ENCODE data around the gene TBCD.
"Not testable (repeated sequence)": the region's sequence is repeated elsewhere in the genome, so short reads cannot be mapped to it uniquely, and the experiment has no call there.

Gene TBCD

DNA sequence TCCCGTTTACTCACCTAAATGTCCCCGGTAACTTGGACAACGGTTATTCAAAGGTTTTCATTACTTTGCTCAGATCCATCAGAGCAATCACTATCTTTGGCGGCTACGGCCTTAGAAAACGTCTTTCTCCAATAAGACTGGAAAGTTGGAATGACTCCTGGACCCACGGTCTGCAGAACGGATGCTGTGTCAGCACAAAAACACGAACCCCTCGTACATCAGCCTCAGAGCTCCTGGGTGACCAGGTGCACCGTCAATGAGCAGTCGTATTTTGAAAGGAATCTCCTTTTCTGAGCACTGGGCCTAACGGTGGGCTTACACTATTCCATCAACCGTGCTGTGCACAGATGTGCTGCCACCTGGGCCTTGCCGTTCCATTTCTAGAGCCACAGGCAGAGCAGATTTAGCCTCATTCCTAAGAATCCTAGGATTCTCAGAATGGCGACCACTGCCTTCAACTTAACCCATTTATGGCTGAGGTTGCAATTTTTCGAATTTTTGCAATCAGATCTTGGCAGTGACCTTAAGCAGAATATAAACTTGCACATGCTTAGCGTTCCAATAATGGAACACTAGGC, 198.7 kb downstream of the TBCD start:
- TF ChIP-seq, protein P1, sequence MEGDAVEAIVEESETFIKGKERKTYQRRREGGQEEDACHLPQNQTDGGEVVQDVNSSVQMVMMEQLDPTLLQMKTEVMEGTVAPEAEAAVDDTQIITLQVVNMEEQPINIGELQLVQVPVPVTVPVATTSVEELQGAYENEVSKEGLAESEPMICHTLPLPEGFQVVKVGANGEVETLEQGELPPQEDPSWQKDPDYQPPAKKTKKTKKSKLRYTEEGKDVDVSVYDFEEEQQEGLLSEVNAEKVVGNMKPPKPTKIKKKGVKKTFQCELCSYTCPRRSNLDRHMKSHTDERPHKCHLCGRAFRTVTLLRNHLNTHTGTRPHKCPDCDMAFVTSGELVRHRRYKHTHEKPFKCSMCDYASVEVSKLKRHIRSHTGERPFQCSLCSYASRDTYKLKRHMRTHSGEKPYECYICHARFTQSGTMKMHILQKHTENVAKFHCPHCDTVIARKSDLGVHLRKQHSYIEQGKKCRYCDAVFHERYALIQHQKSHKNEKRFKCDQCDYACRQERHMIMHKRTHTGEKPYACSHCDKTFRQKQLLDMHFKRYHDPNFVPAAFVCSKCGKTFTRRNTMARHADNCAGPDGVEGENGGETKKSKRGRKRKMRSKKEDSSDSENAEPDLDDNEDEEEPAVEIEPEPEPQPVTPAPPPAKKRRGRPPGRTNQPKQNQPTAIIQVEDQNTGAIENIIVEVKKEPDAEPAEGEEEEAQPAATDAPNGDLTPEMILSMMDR (IDR thresholded peaks at IDR 0.05; ENCODE audit: low read depth, low read length) = no peak
- no peak for TF ChIP-seq MYC (IDR thresholded peaks at IDR 0.05; ENCODE audit: low read depth, low read length)
- TF ChIP-seq POLR2A (IDR thresholded peaks at IDR 0.05; ENCODE audit: extremely low read depth, insufficient read length) = no peak
- TF ChIP-seq, protein P2, sequence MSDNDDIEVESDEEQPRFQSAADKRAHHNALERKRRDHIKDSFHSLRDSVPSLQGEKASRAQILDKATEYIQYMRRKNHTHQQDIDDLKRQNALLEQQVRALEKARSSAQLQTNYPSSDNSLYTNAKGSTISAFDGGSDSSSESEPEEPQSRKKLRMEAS (IDR thresholded peaks at IDR 0.05; ENCODE audit: low read depth, low read length) = no peak
- DNase-seq (ENCODE audit: low read depth) = no peak
- H3K4me3 ChIP-seq (ENCODE audit: low read depth, low read length) = no peak overlapping the region

DNA sequence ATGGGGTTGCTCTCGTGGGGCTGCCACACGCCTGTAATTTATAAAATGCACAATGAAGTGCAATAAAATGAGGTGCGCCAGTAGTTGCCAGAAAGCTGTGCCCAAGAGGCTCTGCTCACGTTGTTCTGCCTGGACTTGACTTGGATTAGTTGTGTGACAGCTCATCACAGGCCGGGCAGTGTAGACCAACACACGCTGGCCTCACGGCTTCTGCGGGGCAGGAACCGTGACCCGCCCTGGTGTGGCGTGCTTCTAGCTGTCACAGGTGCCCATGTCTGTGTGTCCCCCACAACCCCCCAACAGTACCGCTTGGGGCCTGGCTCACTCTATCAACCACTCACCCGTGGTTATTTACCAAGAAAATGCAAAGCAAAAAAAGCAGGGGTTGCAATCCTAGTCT, 200.2 kb downstream of the TBCD start:
- TF ChIP-seq, protein P1 (IDR thresholded peaks at IDR 0.05; ENCODE audit: low read depth, low read length) = no peak
- TF ChIP-seq POLR2A (IDR thresholded peaks at IDR 0.05; ENCODE audit: extremely low read depth, insufficient read length) (no peak), MYC (IDR thresholded peaks at IDR 0.05; ENCODE audit: low read depth, low read length) (no peak)
- TF ChIP-seq, protein P2 (IDR thresholded peaks at IDR 0.05; ENCODE audit: low read depth, low read length) = no peak
- DNase-seq (ENCODE audit: low read depth) = no peak
- H3K4me3 ChIP-seq (ENCODE audit: low read depth, low read length) = no peak overlapping the region

DNA sequence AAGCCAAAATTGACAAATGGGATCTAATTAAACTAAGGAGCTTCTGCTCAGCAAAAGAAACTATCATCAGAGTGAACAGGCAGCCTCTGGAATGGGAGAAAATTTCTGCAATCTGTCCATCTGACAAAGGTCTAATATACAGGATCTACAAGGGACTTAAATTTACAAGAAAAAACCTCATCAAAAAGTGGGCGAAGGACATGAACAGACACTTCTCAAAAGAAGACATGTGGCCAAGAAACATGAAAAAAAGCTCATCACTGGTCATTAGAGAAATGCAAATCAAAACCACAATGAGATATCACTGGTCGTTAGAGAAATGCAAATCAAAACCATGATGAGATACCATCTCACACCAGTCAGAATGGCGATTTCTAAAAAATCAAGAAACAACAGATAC, 203.2 kb downstream of the TBCD start:
- DNase-seq (ENCODE audit: low read depth); H3K4me3 ChIP-seq (ENCODE audit: low read depth, low read length): not testable (repeated sequence)

DNA sequence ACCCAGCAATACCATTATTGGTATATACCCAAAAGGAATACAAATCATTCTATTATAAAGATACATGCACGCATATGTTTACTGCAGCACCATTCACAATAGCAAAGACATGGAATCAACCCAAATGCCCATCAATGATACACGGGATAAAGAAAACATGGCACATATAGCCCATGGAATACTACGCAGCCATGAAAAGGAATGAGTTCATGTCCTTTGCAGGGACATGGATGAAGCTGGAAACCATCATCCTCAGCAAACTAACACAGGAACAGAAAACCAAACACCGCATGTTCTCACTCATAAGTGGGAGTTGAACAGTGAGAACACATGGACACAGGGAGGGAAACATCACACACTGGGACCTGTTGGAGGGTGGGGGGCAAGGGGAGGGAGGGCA, 203.8 kb downstream of the TBCD start:
- DNase-seq (ENCODE audit: low read depth); H3K4me3 ChIP-seq (ENCODE audit: low read depth, low read length): not testable (repeated sequence)

DNA sequence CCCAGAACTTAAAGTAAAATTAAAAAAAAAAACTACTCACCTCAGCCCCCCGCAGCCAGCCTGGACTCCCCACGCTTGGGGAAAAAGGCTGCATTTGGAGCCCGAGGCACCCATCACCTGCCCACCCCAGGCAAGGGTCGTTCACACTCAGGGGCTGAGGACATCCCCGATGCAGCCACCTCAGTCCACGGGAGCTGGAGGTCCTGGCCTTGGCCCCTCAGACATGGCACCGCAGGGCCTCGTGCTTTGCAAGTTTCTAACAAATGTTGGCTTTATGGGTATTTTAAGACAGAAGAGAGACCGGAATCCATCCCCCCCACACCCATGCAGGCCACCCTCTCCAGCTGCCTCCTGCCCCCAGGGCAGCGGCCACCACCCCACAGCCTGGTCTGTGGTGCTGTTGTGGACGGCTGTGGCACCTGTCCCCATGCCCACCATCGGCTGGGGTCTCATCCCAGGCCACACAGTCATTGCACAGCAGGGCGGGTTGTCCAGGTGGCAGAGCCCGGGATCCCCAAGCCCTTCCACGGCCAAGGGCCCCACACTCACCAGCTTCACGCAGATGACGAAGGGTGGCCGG, 204.4 kb downstream of the TBCD start:
- H3K4me3 ChIP-seq (ENCODE audit: low read depth, low read length) = no peak overlapping the region
- no peak for DNase-seq (ENCODE audit: low read depth)
- TF ChIP-seq, protein P2 (IDR thresholded peaks at IDR 0.05; ENCODE audit: low read depth, low read length) = no peak

DNA sequence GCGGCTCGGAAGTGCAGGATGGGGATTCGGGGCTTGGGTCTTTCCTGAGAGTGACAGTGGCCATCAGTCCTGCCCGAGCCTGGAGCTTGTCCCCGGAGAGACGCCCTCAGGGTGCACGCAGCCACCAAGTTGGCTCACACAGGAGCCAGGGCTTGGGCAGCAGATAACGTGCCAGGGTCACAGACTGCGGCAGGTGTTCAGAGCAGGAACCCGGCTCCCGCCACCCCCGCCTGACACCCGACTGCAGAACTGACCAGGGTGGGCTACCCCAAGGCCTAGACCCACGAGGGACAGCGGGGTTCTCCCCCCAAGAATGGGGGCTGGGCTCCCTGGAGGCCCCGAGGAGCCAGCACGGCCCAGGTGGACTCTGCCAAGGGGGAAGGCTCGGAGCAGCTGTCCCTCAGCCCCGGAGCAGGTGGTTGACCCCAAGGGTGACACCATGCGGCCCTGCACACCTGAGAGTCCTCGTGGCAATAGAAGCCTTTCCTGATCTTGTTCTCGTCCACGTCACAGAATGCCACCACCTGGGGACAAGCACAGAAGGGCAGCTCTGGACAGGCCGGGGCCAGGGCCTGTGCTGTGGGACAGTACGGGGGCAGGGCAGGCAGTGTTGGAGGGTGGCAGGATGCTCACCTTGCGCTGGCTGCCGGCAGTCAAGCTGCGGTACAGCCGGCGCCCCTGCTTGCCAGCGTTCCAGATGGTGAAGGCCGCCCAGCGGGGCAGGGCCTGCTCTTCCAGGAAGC, 205.0 kb downstream of the TBCD start:
- TF ChIP-seq, protein P2 (IDR thresholded peaks at IDR 0.05; ENCODE audit: low read depth, low read length) = no peak
- TF ChIP-seq POLR2A (IDR thresholded peaks at IDR 0.05; ENCODE audit: extremely low read depth, insufficient read length) = no peak
- TF ChIP-seq MYC (IDR thresholded peaks at IDR 0.05; ENCODE audit: low read depth, low read length) = no peak
- TF ChIP-seq, protein P1 (IDR thresholded peaks at IDR 0.05; ENCODE audit: low read depth, low read length) = no peak
- H3K4me3 ChIP-seq (ENCODE audit: low read depth, low read length) = no peak overlapping the region
- DNase-seq (ENCODE audit: low read depth) = no peak

DNA sequence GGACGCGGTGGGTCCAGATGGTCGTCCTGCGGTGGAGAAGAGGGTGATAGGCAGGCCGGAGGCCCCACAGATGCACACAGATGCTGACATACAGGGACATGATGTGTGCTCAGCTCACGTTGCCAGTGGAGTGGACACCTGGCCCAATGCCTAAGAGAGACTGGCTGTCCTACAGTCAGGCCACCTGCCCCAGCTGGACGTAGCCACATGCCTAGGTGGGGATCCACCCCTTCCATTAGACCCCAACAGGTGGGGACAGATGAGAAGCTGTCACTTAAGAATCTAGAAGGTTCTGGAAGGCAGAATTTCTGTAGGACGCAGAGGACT, 205.6 kb downstream of the TBCD start:
- DNase-seq (ENCODE audit: low read depth) = no peak
- H3K4me3 ChIP-seq (ENCODE audit: low read depth, low read length) = no peak overlapping the region
- no peak for TF ChIP-seq POLR2A (IDR thresholded peaks at IDR 0.05; ENCODE audit: extremely low read depth, insufficient read length)
- no peak for TF ChIP-seq MYC (IDR thresholded peaks at IDR 0.05; ENCODE audit: low read depth, low read length)
- TF ChIP-seq, protein P2 (IDR thresholded peaks at IDR 0.05; ENCODE audit: low read depth, low read length) = no peak
- TF ChIP-seq, protein P1 (IDR thresholded peaks at IDR 0.05; ENCODE audit: low read depth, low read length) = no peak

Measured in NB4 (cell line).